CD4-positive, CD25-positive, alpha-beta regulatory T cell (primary cell): Measurements from ENCODE around the gene ICA1. TPM values are rescaled to one million over a fixed set of nuclear protein-coding genes. Genes with fewer than 3 reads are reported as not detected.

Experiments used
- ATAC-seq, 2 donors: fragments of 150-1000 bp; cut with Tn5 transposase; one replicate each; pipeline ENCODE4 v1.10.0; 2021; ENCODE audit warnings: low read depth in 2 of 2, moderate number of reproducible peaks in 2 of 2, moderate library complexity in 1 of 2
- DNase-seq, 3 donors: peaks; one replicate each; pipeline versions ENCODE4 v3.0.0 to v3.0.0-alpha.2; 2012 to 2022; ENCODE audit warnings: mixed read lengths in 1 of 3
- H3K27ac ChIP-seq: one replicate; pipeline ENCODE4 v1.7.0; 2013; ENCODE audit warnings: mild to moderate bottlenecking, low read length; ENCODE audit not compliant: insufficient read depth, poor library complexity, severe bottlenecking
- H3K27me3 ChIP-seq: one replicate; pipeline ENCODE4 v1.7.0; 2013; ENCODE audit warnings: low read length; ENCODE audit not compliant: control insufficient read depth, insufficient read depth
- H3K36me3 ChIP-seq: one replicate; pipeline ENCODE4 v1.7.0; 2013; ENCODE audit warnings: mild to moderate bottlenecking, low read length, moderate library complexity; ENCODE audit not compliant: control insufficient read depth, insufficient read depth
- H3K4me1 ChIP-seq: 2 replicates; pipeline ENCODE4 v1.7.0; 2013; ENCODE audit warnings: mild to moderate bottlenecking, low read length; ENCODE audit not compliant: insufficient read depth, control insufficient read depth, poor library complexity, severe bottlenecking
- H3K4me3 ChIP-seq: one replicate; pipeline ENCODE4 v1.7.0; 2013; ENCODE audit warnings: low read depth, mild to moderate bottlenecking, low read length, moderate library complexity
- H3K9me3 ChIP-seq, 2 experiments: 1 replicate in 1 of 2; 2 replicates in 1 of 2; pipeline ENCODE4 v1.7.0; 2013; ENCODE audit warnings: low read length in 2 of 2, mild to moderate bottlenecking in 1 of 2, moderate library complexity in 1 of 2; ENCODE audit not compliant: control insufficient read depth in 2 of 2
- H3K27ac Mint-ChIP-seq, 3 donors: one replicate each; pipeline ENCODE4 v1.8.0; 2020 to 2022; ENCODE audit warnings: mild to moderate bottlenecking in 3 of 3, mixed read lengths in 3 of 3, moderate library complexity in 2 of 3
- H3K27me3 Mint-ChIP-seq: one replicate; pipeline ENCODE4 v1.8.0; 2022; ENCODE audit warnings: mild to moderate bottlenecking, mixed read lengths
- H3K36me3 Mint-ChIP-seq: one replicate; pipeline ENCODE4 v1.8.0; 2020; ENCODE audit warnings: mixed read lengths
- H3K4me1 Mint-ChIP-seq, 4 donors: one replicate each; pipeline ENCODE4 v1.8.0; 2020 to 2022; ENCODE audit warnings: mixed read lengths in 4 of 4, mild to moderate bottlenecking in 1 of 4
- H3K4me3 Mint-ChIP-seq, 4 donors: one replicate each; pipeline ENCODE4 v1.8.0; 2020 to 2022; ENCODE audit warnings: mild to moderate bottlenecking in 4 of 4, mixed read lengths in 4 of 4, moderate library complexity in 3 of 4
- H3K9me3 Mint-ChIP-seq, 7 donors: one replicate each; pipeline ENCODE4 v1.8.0; 2020 to 2022; ENCODE audit warnings: mixed read lengths in 7 of 7, mild to moderate bottlenecking in 3 of 7, moderate library complexity in 2 of 7
- polyA plus RNA-seq, 4 donors: library from polyadenylated mRNA; unstranded; fragments of 300-500 nt; fragmentation: Illumina TruSeq; gene quantifications; one replicate each; pipeline ENCODE4 v1.2.3, GENCODE V29; 2021
- total RNA-seq: library from RNA; stranded (reverse); gene quantifications from one replicate; pipeline ENCODE4 v1.2.3, GENCODE V29; 2022

ICA1 gene
- total and polyA plus RNA-seq, 5 donors from 2014 or later = 11.3 to 33.5 (median 21.9) TPM

GRCh38 chr7:8221101-8221495 lies 40.9 kb downstream of the ICA1 start:
- Histone ChIP-seq H3K27ac (no peak overlapping the region), H3K27me3 (peaks cover 19% of the 10 kb centered on the region), H3K36me3 (no peaks in the 10 kb centered on the region), H3K9me3 (no peaks in the 10 kb centered on the region), H3K4me1 (no peaks in the 10 kb centered on the region), H3K4me3 (no peak overlapping the region)
- no peak overlapping the region for H3K27ac Mint-ChIP-seq
- H3K9me3 Mint-ChIP-seq = no peaks in the 10 kb centered on the region
- H3K27me3 Mint-ChIP-seq = peaks cover 21% of the 10 kb centered on the region
- ATAC-seq = no peak
- no peak overlapping the region for H3K4me3 Mint-ChIP-seq
- H3K4me1 Mint-ChIP-seq = peaks cover 2 to 5% (median 4%) of the 10 kb centered on the region in 4 donors
- no peaks in the 10 kb centered on the region for H3K36me3 Mint-ChIP-seq
- DNase-seq = no peak

- no peak for ATAC-seq
- Mint-ChIP-seq H3K4me1 (peaks cover 2 to 5% (median 4%) of the 10 kb centered on the region in 4 donors), H3K27me3 (peaks cover 17% of the 10 kb centered on the region), H3K27ac (no peak overlapping the region), H3K4me3 (no peak overlapping the region), H3K36me3 (no peaks in the 10 kb centered on the region), H3K9me3 (no peaks in the 10 kb centered on the region)
- H3K27ac ChIP-seq = no peak overlapping the region
- H3K4me1 ChIP-seq = no peaks in the 10 kb centered on the region
- no peak for DNase-seq
- H3K9me3 ChIP-seq = no peaks in the 10 kb centered on the region
- H3K27me3 ChIP-seq = peaks cover 15% of the 10 kb centered on the region
- no peaks in the 10 kb centered on the region for H3K36me3 ChIP-seq
- no peak overlapping the region for H3K4me3 ChIP-seq
Measured at GRCh38 chr7:8220376-8221100, 41.4 kb downstream of the ICA1 start.

DNA sequence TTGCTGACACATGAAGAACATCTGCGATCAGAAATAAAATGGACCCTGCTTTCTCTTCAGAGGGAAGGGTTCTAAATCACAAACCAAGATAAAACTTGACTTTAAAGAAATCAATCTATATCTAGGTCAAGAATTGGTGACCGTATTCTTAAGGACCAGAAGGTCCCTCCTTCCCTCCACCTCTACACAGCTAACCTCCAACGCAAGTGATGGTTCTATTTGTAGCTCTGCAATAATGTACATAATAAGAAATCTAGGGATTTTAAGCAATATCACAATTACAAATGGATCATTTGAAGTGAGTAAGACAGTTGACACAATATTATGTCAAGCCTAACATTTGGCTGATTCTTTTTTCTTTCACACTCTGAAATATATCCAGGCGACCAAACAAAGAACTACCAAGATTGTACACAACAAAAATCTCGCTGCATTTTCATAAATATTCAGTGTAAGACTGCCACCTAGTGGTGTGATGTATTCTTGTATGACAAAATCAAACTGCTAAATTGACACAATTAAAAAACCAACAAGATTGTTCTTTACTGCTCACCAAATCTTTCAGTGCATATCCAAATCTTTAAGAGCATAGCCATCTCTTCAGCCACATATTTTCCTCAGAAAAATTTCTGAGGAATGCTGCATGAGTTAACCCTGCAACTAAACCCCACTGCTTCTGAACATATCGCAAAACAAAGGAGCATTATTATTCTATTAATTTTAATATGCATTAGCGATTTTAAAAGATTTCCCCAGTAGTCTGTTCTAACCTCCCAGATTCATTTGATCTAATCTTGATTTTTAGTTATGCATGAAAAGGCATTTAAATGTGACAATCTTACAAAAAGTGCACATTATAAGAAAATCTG lies 44.5 kb downstream of the ICA1 start:
- H3K27ac Mint-ChIP-seq = no peak overlapping the region
- Histone ChIP-seq H3K4me3 (peak overlapping the region; percentile 27), H3K27ac (no peak overlapping the region), H3K4me1 (no peaks in the 10 kb centered on the region), H3K27me3 (no peaks in the 10 kb centered on the region), H3K36me3 (no peaks in the 10 kb centered on the region), H3K9me3 (no peaks in the 10 kb centered on the region)
- ATAC-seq (peak; percentile 67 to 70), DNase-seq (peak; percentile 11 to 82 (median 72))
- H3K4me1 Mint-ChIP-seq = peaks cover 2 to 6% (median 4%) of the 10 kb centered on the region in 4 donors
- H3K4me3 Mint-ChIP-seq = no peak overlapping the region
- H3K9me3 Mint-ChIP-seq = no peaks in the 10 kb centered on the region
- H3K36me3 Mint-ChIP-seq = no peaks in the 10 kb centered on the region
- H3K27me3 Mint-ChIP-seq = peaks cover 6% of the 10 kb centered on the region

DNA sequence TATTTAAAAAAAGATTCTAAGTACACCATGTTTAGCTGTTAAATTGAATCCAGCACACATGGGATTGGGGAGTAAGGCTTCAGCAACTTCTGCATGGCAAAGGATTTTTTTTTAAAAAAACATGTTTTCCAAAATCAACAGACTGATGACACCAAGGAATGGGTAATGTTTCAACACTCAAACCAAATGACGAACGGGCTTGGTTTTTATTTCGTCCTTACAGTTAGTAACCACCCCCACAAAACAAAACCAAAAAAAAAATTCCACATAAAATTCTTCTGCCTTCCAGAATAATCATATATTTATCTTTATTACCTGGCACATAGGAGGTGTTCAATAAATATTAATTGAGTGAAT lies 45.7 kb downstream of the ICA1 start:
- H3K27ac ChIP-seq = no peak overlapping the region
- H3K4me1 ChIP-seq = no peaks in the 10 kb centered on the region
- ATAC-seq (no peak), DNase-seq (no peak)
- no peaks in the 10 kb centered on the region for H3K36me3 ChIP-seq
- no peaks in the 10 kb centered on the region for H3K36me3 Mint-ChIP-seq
- no peak overlapping the region for H3K27ac Mint-ChIP-seq
- H3K4me3 ChIP-seq = no peak overlapping the region
- no peaks in the 10 kb centered on the region for H3K27me3 ChIP-seq
- no peaks in the 10 kb centered on the region for H3K9me3 Mint-ChIP-seq
- H3K4me3 Mint-ChIP-seq = no peak overlapping the region
- peaks cover 2 to 6% (median 4%) of the 10 kb centered on the region in 4 donors for H3K4me1 Mint-ChIP-seq
- peaks cover 6% of the 10 kb centered on the region for H3K27me3 Mint-ChIP-seq
- H3K9me3 ChIP-seq = no peaks in the 10 kb centered on the region

GRCh38 chr7:8215648-8216333 lies 46.2 kb downstream of the ICA1 start:
- Histone ChIP-seq H3K27me3 (no peaks in the 10 kb centered on the region), H3K9me3 (no peaks in the 10 kb centered on the region), H3K4me3 (no peak overlapping the region), H3K36me3 (no peaks in the 10 kb centered on the region), H3K27ac (no peak overlapping the region), H3K4me1 (no peaks in the 10 kb centered on the region)
- DNase-seq (no peak), ATAC-seq (no peak)
- Mint-ChIP-seq H3K9me3 (no peaks in the 10 kb centered on the region), H3K4me3 (no peak overlapping the region), H3K27ac (peak overlapping the region in 2 of 3 donors; percentile 11 to 22), H3K4me1 (peaks cover 2 to 6% (median 4%) of the 10 kb centered on the region in 4 donors), H3K36me3 (no peaks in the 10 kb centered on the region), H3K27me3 (peaks cover 6% of the 10 kb centered on the region)

- no peak for ATAC-seq
- Mint-ChIP-seq H3K27ac (peak overlapping the region in 1 of 3 donors; percentile 16), H3K4me3 (no peak overlapping the region)
Measured at GRCh38 chr7:8214244-8214824, 47.6 kb downstream of the ICA1 start.

DNA sequence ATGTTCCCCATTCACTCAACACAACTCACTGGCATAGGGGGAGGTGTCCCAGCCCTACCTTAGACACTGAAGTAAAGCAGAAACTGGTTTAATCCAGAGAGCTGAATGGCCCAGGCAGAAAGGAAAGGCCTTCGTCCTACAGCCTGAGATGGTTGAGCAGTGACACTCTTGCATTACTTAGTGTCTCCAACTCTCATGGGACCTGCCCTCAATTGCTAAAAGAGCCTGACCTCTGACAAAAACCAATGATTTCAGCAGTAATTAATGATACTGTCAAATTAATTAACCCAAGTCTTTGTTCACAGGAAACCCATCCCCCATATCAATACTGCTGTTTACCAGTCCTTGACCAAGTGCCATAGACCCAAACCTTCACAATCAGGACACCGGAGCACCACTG lies 48.6 kb downstream of the ICA1 start:
- H3K9me3 ChIP-seq = no peaks in the 10 kb centered on the region
- Mint-ChIP-seq H3K27ac (no peak overlapping the region), H3K36me3 (no peaks in the 10 kb centered on the region), H3K9me3 (no peaks in the 10 kb centered on the region), H3K4me1 (peaks cover 2 to 6% (median 4%) of the 10 kb centered on the region in 4 donors), H3K27me3 (peaks cover 6% of the 10 kb centered on the region), H3K4me3 (no peak overlapping the region)
- H3K27ac ChIP-seq = no peak overlapping the region
- peaks cover 1% of the 10 kb centered on the region for H3K27me3 ChIP-seq
- DNase-seq = no peak
- H3K4me1 ChIP-seq = no peaks in the 10 kb centered on the region
- no peak for ATAC-seq
- no peak overlapping the region for H3K4me3 ChIP-seq
- no peaks in the 10 kb centered on the region for H3K36me3 ChIP-seq

More at GRCh38 chr7:8214244-8214824, 47.6 kb downstream of the ICA1 start:
- DNase-seq = no peak
- no peaks in the 10 kb centered on the region for H3K4me1 ChIP-seq
- Mint-ChIP-seq H3K27me3 (peaks cover 6% of the 10 kb centered on the region), H3K4me1 (peaks cover 2 to 6% (median 4%) of the 10 kb centered on the region in 4 donors), H3K36me3 (no peaks in the 10 kb centered on the region), H3K9me3 (no peaks in the 10 kb centered on the region)
- H3K9me3 ChIP-seq = no peaks in the 10 kb centered on the region
- H3K27ac ChIP-seq = no peak overlapping the region
- H3K36me3 ChIP-seq = no peaks in the 10 kb centered on the region
- H3K27me3 ChIP-seq = no peaks in the 10 kb centered on the region
- H3K4me3 ChIP-seq = no peak overlapping the region
